HG03432 (cell line): ENCODE results near the gene GPRC5C.

Experiments used
- ATAC-seq: cut with Tn5 transposase; IDR thresholded peaks from one replicate; pipeline ENCODE4 v1.9.1; 2021; ENCODE audit warnings: mild to moderate bottlenecking, moderate library complexity; ENCODE audit not compliant: unreplicated experiment

The GPRC5C gene

GRCh38 chr17:74451557-74451956 is 19.7 kb downstream of the GPRC5C start:
- no peak for ATAC-seq

- ATAC-seq: no peak
Measured at GRCh38 chr17:74452033-74452840, 20.3 kb downstream of the GPRC5C start.

- no peak for ATAC-seq
Measured at GRCh38 chr17:74452841-74453661, 21.2 kb downstream of the GPRC5C start.

GRCh38 chr17:74453665-74454196 is 21.8 kb downstream of the GPRC5C start:
- ATAC-seq: peak; percentile 91

GRCh38 chr17:74454197-74455024 is 22.5 kb downstream of the GPRC5C start:
- ATAC-seq: peak; percentile 42

GRCh38 chr17:74455025-74455545 is 23.2 kb downstream of the GPRC5C start:
- ATAC-seq: no peak

GRCh38 chr17:74455821-74456220 is 23.9 kb downstream of the GPRC5C start:
- no peak for ATAC-seq

GRCh38 chr17:74457146-74457819 is 25.4 kb downstream of the GPRC5C start:
- ATAC-seq: no peak

- no peak for ATAC-seq
Measured at GRCh38 chr17:74457820-74458166, 25.9 kb downstream of the GPRC5C start.

- ATAC-seq: no peak
Measured at GRCh38 chr17:74458835-74459234, 26.9 kb downstream of the GPRC5C start.

- ATAC-seq: no peak
Measured at GRCh38 chr17:74459622-74460021, 27.7 kb downstream of the GPRC5C start.

- ATAC-seq: no peak
Measured at GRCh38 chr17:74460241-74460640, 28.4 kb downstream of the GPRC5C start.

- no peak for ATAC-seq
Measured at GRCh38 chr17:74460996-74461395, 29.1 kb downstream of the GPRC5C start.

- no peak for ATAC-seq
Measured at GRCh38 chr17:74461611-74462010, 29.7 kb downstream of the GPRC5C start.

GRCh38 chr17:74464730-74465377 is 33.0 kb downstream of the GPRC5C start:
- ATAC-seq: no peak

- ATAC-seq: no peak
Measured at GRCh38 chr17:74465378-74466110, 33.7 kb downstream of the GPRC5C start.

GRCh38 chr17:74466111-74466827 is 34.4 kb downstream of the GPRC5C start, which contains the start of gene CD300A:
Gene CD300A (plus strand): TSS chr17:74466634. CDS start chr17:74466704, 70 bp downstream.
- peak; percentile 20 for ATAC-seq

- peak; percentile 2 for ATAC-seq
Measured at GRCh38 chr17:74466828-74467184, 34.9 kb downstream of the GPRC5C start.
